ENCODE results near the gene AGPAT4. TPM values are rescaled to one million over a fixed set of nuclear protein-coding genes. Genes with fewer than 3 reads are reported as not detected.

Gene AGPAT4
- total and polyA plus RNA-seq, 2 donors (not counting 3 experiments of a cell fraction or from before 2014, with no cell fraction given) = 10.2 to 15.2 TPM

GRCh38 chr6:161211380-161212035, 62.4 kb downstream of the AGPAT4 start:
- H3K4me2 ChIP-seq (ENCODE audit: insufficient read depth, low read length) = no peak overlapping the region
- intact Hi-C loops (cut with micrococcal nuclease) (no loop called here), dilution Hi-C loops (cut with MboI; ENCODE audit: extremely low pct_ligation_motif_present, low sequenced_read_pairs) (no loop called here)
- POLR2A ChIA-PET = no interaction called here
- no peak overlapping the region for H3K9ac ChIP-seq (replicated peaks; ENCODE audit: extremely low read depth, insufficient read depth, low read length)
- no peaks in the 10 kb centered on the region for H3K27me3 ChIP-seq (ENCODE audit: control insufficient read depth in 2 of 2, insufficient read depth in 2 of 2, low read length in 2 of 2)
- BruUV-seq (replicated peaks) = no TSS peak
- TF ChIP-seq POLR2A (IDR thresholded peaks at IDR 0.05; ENCODE audit: low read depth, low read length) (no peak), POLR2AphosphoS5 (IDR thresholded peaks at IDR 0.05; ENCODE audit: insufficient read depth, low read depth, low read length) (no peak), FOS (IDR thresholded peaks at IDR 0.05; ENCODE audit: borderline replicate concordance, insufficient read depth, low read length) (no peak), MAX (IDR thresholded peaks at IDR 0.05; ENCODE audit: insufficient read depth, insufficient read length) (no peak), MYC (IDR thresholded peaks at IDR 0.05; ENCODE audit: low read depth, low read length) (no peak)
- H3K4me3 ChIP-seq (replicated peaks in 1 of 3; ENCODE audit: insufficient read depth in 1 of 3, low read depth in 1 of 3, low read length in 3 of 3) = no peak overlapping the region
- no peaks in the 10 kb centered on the region for H3K9me1 ChIP-seq (replicated peaks; ENCODE audit: control insufficient read depth, extremely low read depth, insufficient read depth, low read length)
- no peaks in the 10 kb centered on the region for H3K36me3 ChIP-seq (ENCODE audit: control insufficient read depth in 2 of 2, extremely low read depth in 1 of 2, insufficient read depth in 2 of 2, low read length in 2 of 2)
- no peak overlapping the region for H2AFZ ChIP-seq (ENCODE audit: low read depth, low read length)
- H3K9me3 ChIP-seq (replicated peaks; ENCODE audit: control insufficient read depth, insufficient read depth, low read length) = peaks cover 2% of the 10 kb centered on the region
- FAIRE-seq (no peak), DNase-seq (ENCODE audit: low read depth, low spot score) (no peak)
- H3K79me2 ChIP-seq (ENCODE audit: control insufficient read depth, insufficient read depth, low read length) = no peaks in the 10 kb centered on the region
- CTCF ChIA-PET = no interaction called here
- no peak overlapping the region for H3K27ac ChIP-seq (ENCODE audit: insufficient read depth, low read depth, low read length)
- no peaks in the 10 kb centered on the region for H3K4me1 ChIP-seq (ENCODE audit: control insufficient read depth, extremely low read depth, insufficient read depth, low read length)
- H4K20me1 ChIP-seq (replicated peaks; ENCODE audit: control insufficient read depth, extremely low read depth, insufficient read depth, low read length) = peaks cover under 1% of the 10 kb centered on the region

GRCh38 chr6:161210857-161211256, 63.0 kb downstream of the AGPAT4 start:
- H3K4me1 ChIP-seq (ENCODE audit: control insufficient read depth, extremely low read depth, insufficient read depth, low read length) = no peaks in the 10 kb centered on the region
- no TSS peak for BruUV-seq (replicated peaks)
- no peak overlapping the region for H2AFZ ChIP-seq (ENCODE audit: low read depth, low read length)
- FAIRE-seq = no peak
- no peak for DNase-seq (ENCODE audit: low read depth, low spot score)
- peaks cover 2% of the 10 kb centered on the region for H3K9me3 ChIP-seq (replicated peaks; ENCODE audit: control insufficient read depth, insufficient read depth, low read length)
- no peaks in the 10 kb centered on the region for H3K79me2 ChIP-seq (ENCODE audit: control insufficient read depth, insufficient read depth, low read length)
- intact Hi-C loops (cut with micrococcal nuclease) = no loop called here
- ChIA-PET CTCF (no interaction called here), POLR2A (no interaction called here)
- TF ChIP-seq MYC (IDR thresholded peaks at IDR 0.05; ENCODE audit: low read depth, low read length) = no peak
- TF ChIP-seq FOS (IDR thresholded peaks at IDR 0.05; ENCODE audit: borderline replicate concordance, insufficient read depth, low read length) = no peak
- no peak for TF ChIP-seq EZH2 (IDR thresholded peaks at IDR 0.05; ENCODE audit: borderline replicate concordance, low read depth, low read length, severe bottlenecking)
- TF ChIP-seq GATA2 (IDR thresholded peaks at IDR 0.05; ENCODE audit: insufficient read depth, insufficient read length, low read depth, low read length) = no peak
- TF ChIP-seq, protein P1, sequence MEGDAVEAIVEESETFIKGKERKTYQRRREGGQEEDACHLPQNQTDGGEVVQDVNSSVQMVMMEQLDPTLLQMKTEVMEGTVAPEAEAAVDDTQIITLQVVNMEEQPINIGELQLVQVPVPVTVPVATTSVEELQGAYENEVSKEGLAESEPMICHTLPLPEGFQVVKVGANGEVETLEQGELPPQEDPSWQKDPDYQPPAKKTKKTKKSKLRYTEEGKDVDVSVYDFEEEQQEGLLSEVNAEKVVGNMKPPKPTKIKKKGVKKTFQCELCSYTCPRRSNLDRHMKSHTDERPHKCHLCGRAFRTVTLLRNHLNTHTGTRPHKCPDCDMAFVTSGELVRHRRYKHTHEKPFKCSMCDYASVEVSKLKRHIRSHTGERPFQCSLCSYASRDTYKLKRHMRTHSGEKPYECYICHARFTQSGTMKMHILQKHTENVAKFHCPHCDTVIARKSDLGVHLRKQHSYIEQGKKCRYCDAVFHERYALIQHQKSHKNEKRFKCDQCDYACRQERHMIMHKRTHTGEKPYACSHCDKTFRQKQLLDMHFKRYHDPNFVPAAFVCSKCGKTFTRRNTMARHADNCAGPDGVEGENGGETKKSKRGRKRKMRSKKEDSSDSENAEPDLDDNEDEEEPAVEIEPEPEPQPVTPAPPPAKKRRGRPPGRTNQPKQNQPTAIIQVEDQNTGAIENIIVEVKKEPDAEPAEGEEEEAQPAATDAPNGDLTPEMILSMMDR (IDR thresholded peaks at IDR 0.05; ENCODE audit: extremely low read depth in 1 of 2, insufficient read depth in 1 of 2, low read depth in 1 of 2, low read length in 2 of 2) = no peak
- no peak for TF ChIP-seq POLR2AphosphoS5 (IDR thresholded peaks at IDR 0.05; ENCODE audit: insufficient read depth, low read depth, low read length)
- no peak for TF ChIP-seq POLR2A (IDR thresholded peaks at IDR 0.05; ENCODE audit: low read depth, low read length)
- TF ChIP-seq JUN (IDR thresholded peaks at IDR 0.05; ENCODE audit: borderline replicate concordance, insufficient read depth, insufficient read length, low read depth) = no peak
- TF ChIP-seq MAX (IDR thresholded peaks at IDR 0.05; ENCODE audit: insufficient read depth, insufficient read length) = no peak
- H4K20me1 ChIP-seq (replicated peaks; ENCODE audit: control insufficient read depth, extremely low read depth, insufficient read depth, low read length) = peaks cover 3% of the 10 kb centered on the region
- dilution Hi-C loops (cut with MboI; ENCODE audit: extremely low pct_ligation_motif_present, low sequenced_read_pairs) = no loop called here
- H3K9me1 ChIP-seq (replicated peaks; ENCODE audit: control insufficient read depth, extremely low read depth, insufficient read depth, low read length) = no peaks in the 10 kb centered on the region
- H3K4me2 ChIP-seq (ENCODE audit: insufficient read depth, low read length) = no peak overlapping the region
- no peak overlapping the region for H3K27ac ChIP-seq (ENCODE audit: insufficient read depth, low read depth, low read length)
- no peaks in the 10 kb centered on the region for H3K27me3 ChIP-seq (ENCODE audit: control insufficient read depth in 2 of 2, insufficient read depth in 2 of 2, low read length in 2 of 2)
- no peaks in the 10 kb centered on the region for H3K36me3 ChIP-seq (ENCODE audit: control insufficient read depth in 2 of 2, extremely low read depth in 1 of 2, insufficient read depth in 2 of 2, low read length in 2 of 2)
- H3K9ac ChIP-seq (replicated peaks; ENCODE audit: extremely low read depth, insufficient read depth, low read length) = no peak overlapping the region
- no peak overlapping the region for H3K4me3 ChIP-seq (replicated peaks in 1 of 3; ENCODE audit: insufficient read depth in 1 of 3, low read depth in 1 of 3, low read length in 3 of 3)
